Measurements from ENCODE around the gene ZNF91.
"Not testable (repeated sequence)": the region's sequence is repeated elsewhere in the genome, so short reads cannot be mapped to it uniquely, and the experiment has no call there.

ZNF91 gene

DNA sequence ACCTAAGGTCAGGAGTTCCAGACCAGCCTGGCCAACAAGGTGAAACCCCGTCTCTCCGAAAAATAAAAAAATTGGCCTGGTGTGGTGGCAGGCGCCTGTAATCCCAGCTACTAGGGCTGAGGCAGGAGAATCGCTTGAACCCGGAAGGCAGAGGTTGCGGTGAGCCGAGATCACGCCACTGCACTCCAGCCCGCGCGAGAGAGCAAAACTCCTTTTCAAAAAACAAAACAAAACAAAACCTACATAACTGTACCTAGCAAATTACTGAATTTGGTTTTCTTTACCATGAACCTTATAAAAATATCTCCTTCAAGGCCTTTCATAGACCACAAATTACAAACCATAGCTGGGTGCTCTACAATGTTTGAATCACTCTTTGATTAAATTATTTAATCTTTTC is 760 bp downstream of the ZNF91 start:
- peak; percentile 36 for DNase-seq

DNA sequence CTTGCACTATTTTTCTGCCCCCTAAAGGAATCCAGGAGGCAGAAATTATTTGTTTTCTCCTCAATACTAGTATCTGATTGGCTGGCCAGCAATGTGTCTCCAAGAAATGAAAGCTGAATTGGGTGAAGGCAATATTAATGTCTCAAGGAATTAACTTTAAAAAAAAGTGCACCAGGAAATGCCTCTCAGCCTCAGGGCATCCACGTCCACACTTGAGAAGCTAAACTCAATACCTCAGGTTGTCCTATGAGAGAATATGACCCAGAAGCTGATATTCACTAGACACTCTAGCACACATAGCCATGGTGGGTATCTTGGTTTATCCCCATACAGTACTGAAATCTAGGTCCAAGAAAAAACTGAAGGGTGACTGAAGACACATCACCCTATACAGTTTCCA is 2.1 kb downstream of the ZNF91 start:
- no peak for DNase-seq

DNA sequence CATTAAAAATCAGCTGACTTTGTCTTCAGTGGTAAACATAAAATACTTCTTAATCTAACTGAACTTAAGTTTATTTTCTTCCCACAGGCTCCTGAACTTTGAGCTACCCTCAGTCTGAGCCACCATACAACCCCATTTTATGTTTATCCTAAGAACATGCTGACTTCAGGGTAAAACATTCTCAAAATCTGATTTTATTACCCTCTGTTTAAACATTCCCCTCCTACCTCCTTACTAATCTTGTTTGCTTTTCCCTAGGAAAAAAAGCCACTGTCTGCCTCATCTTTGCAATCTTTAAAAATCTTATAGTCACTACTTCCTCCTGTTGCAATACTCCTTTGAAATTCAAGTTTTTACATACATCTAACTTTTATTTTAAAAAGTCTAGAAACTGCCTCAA is 4.0 kb downstream of the ZNF91 start:
- no peak for DNase-seq

DNA sequence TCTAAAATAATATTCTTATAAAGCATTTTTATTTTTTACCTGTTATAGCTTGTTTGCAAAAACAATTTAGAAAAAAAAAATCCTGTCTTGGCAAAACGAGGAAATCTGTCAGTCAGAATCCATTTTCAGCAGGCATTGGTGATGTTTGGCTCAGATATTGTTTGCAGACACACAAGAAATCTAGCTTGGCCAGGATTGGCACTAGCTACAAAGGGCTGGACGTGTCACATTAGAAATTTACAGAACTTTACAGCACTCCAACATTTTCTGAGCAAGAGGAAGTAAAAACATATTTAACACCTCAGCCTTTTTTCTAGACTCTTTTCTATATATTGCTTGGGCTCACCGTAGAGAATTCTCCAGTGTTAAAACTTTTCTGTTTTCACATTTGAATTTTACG is 9.9 kb downstream of the ZNF91 start:
- DNase-seq = no peak

DNA sequence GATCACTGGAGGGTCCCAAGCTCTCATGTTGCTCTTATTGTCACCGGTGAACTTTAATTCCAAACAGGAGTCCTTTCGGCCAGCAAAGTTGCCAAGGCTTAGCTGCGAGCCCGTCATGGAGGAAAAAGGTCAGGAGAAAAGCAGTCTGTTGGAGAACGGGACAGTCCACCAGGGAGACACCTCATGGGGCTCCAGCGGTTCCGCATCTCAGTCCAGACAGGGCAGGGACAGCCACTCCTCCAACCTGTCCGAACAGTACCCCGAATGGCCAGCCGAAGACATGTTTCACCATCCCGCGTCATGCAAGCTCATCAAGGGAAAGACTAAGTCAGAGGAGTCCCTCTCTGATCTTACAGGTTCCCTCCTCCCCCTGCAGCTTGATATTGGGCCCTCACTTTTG is 10.4 kb downstream of the ZNF91 start:
- DNase-seq = no peak

DNA sequence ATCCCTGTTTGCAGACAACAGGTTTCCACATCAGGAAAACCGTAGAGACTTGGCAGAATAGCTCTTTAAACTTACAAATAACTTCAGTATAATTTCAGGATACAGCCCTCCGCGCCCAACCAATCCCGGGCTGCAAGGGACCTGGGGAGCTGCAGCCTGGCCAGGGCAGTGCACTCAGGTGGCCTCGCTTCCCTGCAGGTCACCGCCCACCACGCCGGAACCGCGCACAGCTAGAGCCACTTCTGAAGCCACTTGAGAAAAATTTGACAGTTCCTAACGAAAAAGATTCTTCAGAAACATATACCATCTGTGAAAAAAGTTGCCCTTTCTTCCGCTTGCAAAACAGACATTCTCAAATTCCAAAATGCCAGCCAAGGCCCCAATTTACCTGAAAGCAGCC is 11.1 kb downstream of the ZNF91 start:
- no peak for DNase-seq

DNA sequence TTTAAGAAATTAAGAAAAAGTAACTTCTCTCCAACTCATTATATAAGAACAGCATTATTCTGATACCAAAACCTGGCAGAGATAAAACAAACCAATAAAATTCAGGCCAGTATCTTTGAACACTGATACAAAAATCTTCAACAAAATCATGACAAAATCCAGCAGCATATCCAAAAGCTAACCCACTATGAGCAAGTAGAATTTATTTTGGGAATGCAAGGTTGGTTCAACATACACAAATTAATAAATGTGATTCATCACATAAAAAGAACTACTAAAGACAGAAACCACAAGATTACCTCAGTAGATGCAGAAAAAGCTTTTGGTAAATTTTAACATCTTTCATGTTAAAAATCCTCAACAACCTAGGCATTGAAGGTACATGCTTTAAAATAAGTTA is 12.3 kb downstream of the ZNF91 start:
- DNase-seq = no peak

DNA sequence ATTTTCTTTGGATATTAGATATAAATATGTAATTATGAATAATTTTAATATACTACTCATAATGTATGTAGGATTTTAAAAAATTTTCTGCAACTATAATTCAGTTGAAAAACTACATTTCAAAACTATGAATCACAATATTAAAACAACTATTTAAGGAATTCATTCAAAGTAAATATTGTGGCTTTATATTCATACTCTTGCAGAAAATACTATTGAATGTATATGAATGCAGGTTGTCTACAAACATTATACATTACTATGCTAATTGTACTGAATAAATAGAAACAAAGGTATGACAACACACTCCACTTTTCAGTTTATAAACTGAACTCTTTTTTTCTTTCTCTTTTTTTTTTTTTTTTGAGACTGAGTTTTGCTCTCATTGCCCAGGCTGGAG is 14.2 kb downstream of the ZNF91 start:
- DNase-seq = no peak

DNA sequence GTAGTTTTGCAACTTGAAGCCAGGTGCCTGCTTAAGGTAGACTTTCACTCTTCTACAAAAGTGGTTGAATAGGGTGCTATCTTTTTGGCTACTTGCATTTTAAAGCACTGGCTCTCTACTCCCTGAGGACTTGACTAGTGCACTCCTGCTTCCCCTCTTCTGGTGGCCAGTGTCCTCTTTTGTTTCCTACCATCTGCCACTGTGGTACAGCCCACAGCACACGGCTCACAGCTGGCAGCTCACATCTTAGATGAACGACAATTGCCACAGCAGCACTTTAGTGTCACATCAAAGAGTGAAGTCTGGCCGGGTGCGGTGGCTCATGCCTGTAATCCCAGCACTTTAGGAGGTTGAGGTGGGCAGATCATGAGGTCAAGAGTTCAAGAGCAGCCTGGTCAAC is 15.6 kb downstream of the ZNF91 start:
- DNase-seq = not testable (repeated sequence)

DNA sequence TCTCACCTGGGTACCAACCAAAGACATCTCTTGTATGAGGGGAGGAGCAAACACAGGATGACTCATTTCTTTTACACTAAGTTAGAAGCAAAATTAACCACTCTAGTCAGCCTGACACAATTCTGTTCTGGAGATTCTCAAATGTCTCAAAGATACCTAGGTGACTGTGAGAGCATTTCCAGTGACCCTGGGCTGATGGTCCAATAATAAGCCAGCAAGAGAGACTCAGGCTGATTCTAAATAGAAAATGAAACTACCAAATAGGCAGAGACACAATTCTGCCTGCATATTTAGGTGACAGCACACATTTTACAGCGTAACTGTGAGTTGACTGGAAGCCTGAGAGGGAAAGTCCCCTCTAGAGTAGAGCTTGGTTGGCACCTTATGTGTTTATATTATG is 16.3 kb downstream of the ZNF91 start:
- no peak for DNase-seq

DNA sequence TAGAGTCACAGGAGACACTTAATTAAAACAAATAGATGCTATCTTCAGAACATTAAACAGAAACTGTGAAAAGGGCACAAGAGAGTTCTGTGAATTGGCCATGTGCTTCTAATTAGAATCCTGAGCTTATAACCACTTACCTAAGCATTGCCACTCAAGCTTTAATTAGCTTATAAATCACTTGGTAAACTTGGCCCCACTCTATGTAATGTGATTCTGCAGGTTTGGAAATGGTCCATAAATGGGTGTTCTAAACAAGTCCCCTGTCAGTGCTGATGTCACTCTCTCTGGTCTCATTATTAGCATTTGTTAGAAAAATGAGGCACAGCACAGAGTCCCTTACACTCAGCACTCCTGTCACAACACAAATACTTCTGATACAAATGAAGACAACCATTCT is 18.0 kb downstream of the ZNF91 start:
- DNase-seq = no peak

DNA sequence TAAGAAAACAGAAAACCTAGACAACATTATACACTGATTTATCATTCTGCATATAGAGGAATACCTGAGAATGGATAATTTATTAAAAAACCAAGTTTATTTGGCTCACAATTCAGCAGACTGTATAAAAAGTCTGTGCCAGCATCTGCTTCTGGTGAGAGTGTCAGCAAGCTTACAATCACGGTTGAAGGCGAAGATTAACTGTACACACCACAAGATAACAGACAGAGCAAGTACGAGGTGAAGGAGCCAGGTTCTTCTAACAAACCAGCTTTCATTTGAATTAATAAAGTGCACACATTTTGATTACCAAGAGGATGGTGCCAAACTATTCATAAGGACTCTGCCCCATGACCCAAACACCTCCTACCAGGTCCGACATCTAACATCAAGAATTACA is 28.8 kb downstream of the ZNF91 start:
- DNase-seq = no peak

DNA sequence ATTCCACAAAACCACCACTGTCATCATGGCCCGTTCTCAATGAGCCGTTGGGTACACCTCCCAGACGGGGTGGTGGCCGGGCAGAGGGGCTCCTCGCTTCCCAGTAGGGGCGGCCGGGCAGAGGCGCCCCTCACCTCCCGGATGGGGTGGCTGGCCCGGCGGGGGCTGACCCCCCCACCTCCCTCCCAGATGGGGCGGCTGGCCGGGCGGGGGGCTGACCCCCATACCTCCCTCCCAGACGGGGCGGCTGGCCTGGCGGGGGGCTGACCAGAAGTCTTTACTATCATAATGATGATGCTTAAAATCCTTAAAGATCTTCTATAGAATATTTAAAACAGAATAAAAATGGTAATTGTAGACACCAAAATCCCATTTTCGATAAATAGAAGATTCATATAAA is 29.2 kb downstream of the ZNF91 start:
- DNase-seq = not testable (repeated sequence)

DNA sequence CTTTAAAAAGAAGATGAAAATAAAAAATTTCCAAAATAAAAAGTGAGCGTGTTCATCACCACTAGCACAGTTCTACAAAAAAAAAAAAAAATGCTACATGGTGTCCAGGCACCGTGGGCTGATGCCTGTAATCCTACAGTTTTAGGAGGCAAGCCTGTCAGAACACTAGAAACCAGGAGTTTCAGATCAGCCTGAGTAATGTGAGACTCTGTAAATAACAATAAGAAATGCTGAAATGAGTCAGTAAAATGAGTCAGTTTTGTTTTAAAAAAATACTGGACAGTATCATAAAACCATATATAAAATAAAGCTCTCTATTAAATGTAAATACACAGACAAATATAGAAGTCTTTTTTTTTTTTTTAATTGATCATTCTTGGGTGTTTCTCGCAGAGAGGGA is 30.0 kb downstream of the ZNF91 start:
- DNase-seq = no peak

DNA sequence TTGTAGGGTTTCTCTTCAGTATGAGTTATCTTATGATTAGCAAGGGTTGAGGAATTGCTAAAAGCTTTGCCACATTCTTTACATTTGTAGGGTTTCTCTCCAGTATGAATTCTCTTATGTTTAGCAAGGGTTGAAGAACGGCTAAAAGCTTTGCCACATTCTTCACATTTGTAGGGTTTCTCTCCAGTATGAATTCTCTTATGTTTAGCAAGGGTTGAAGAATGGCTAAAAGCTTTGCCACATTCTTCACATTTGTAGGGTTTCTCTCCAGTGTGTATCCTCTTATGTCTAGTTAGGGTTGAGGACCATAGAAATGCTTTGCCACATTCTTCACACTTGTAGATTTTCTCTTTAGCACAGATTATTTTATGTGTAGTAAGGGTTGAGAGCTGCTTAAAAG is 33.4 kb downstream of the ZNF91 start:
- not testable (repeated sequence) for DNase-seq

DNA sequence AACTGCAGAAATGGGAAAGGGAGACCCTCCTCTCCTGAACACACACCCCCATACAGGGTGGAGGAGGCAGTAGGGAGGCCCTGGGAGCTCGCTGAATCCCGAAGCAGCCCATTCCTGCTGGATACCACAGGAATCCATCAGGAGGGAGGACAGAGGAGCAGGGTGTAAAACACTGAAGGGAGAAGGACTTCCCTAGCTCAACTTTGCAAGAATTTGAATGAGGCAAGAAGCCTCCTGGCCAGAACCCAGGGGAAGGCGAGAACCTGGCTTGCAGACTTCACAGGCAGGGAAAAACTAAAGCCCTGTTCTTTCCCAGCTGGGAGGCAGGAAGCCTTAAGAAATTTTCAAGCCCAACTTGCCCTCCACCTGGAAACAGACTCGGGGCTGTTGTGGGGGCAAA is 43.5 kb downstream of the ZNF91 start:
- DNase-seq = no peak

DNA sequence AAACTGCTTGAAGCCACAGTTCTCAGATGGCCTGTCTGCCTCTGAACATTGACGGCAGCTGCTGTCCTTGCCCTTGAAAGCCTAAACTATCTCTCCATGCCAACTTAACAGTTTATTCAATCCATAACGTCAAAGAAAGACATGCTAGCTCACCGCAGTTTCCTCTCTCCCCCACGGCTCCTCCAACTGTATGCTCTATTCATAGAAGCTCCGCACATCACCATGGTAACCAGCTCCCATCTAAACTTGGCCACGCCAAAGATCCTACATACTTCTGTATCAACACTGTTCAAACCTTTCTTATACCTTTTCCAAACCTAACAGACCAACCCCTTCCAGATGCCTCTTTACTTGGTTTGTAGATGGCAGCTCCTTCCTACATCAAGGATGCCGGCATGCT is 48.6 kb downstream of the ZNF91 start:
- DNase-seq = no peak

DNA sequence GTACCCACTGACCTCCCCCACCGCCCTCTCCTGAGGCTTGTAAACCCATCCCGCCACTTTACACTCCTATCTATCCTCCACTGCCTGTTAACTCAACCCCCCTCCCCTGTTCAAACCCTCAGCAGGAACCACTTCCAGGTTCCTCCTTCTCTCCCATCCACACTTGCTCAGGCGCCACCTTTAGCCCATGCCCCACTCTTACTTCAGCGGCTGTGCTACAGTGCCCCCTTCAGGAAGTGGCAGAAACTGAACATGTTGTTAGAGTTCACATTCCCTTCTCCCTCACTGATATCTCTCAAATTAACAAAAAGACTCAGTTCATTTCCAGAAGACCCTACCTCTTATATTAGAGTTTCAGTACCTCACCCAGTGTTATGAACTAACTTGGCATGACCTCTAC is 49.4 kb downstream of the ZNF91 start:
- no peak for DNase-seq

DNA sequence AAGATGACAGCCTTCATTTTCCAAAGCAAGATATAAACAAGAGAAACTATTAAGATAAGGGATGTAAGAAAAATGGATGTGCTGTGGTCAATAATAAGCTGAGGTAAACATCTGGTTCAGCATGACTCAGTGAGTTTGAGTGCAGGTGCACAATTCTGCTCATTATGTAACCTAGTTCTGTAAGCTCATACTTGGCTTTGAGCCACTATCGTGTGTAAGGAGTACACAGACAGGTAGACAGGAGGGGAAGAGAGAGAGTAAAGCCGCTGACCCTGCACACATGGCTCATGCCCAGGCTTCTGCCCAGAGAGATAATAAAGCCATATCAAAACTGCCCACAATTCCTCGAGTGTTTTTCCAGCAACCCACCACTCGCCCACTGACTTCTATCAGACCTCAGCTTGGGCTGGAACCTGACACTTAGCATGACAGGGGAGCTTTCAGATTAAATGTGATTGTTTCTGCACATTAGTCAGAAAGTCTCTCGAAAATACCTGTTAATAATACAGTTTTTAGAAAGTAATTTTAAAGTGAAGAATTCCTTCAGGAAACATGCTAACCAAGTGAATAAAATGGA is 51.7 kb downstream of the ZNF91 start:
- DNase-seq = no peak

DNA sequence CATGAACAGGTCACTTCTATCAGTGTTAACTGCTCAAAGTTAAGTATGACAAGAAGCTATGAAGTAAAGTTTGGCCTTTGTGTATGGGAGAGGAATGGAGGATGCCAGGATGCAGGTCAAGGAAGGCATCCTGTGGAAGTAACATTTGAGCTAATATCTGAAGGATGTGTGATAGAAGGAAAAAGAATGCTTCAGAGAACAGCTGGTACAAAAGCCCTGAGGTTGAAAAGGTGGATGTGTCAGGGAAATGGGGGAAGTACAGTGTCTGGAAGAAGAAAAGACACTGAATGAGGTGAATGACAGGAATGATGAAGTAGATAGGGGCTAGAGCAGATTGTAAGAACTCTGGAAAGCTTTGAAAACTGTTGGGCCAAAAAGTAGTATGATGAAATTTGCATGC is 67.1 kb downstream of the ZNF91 start:
- DNase-seq = no peak

DNA sequence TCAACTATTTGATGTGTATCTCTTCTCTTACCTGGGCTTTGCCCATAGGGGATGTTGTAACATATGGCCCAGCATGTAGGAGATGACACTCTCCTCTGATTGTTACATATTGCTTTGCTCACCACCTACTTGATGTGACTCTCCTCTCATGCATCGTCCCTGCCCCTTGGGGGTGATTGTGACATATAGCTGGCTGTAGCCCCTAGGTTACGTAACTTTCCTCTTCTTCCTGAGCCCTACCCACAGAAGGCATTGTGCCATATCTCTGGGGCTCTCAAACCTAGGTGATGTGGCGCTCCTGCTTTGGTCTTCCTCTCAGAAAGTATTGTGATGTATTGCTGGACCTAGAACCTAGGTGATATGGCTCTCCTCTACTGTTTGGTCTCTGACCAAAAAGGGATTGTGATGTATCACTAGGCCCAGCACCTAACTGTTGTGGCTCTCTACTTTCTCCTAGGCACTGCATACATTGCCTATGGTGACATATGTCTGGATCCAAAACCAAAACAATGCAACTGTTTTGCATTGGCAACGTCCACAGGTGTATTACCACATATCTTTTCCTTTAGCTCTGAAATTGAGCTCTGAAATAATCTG is 73.2 kb downstream of the ZNF91 start:
- DNase-seq = no peak

DNA sequence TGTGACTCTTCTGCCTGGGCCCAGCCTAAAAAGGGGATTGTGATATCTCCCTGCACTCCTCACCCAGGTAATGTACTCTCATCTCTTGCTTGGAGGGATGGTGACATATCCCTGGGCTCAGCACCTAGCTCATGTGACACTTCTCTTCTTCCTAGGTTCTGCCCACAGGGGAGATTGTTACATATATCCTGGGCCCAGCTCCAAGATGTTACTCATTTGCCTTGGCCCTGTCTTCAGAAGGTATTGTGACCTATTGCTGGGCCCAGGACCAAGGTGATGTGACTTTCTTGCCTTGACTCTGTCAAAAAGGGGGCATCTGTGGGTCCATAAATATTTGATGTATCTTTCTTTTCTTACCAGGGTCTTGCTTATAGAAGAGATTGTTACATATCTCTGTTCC is 73.9 kb downstream of the ZNF91 start:
- DNase-seq = not testable (repeated sequence)

DNA sequence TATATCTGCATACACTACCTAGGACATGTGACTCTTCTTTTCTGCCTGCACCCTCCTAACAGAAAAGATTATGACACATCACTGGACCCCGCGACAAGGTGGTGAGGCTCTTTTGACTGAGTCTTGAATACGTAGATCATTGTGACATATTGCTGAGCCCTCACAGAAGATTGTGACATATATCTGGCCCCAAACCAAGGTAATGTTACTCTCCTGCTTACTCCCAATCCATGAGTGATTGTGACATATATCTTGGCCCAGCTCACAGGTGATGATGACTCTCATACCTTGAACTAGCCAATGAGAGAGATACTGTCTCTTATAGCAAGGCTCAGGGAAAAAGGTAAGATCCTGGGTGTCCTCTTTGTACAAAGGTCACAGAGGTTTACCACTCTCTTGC is 75.7 kb downstream of the ZNF91 start:
- DNase-seq = not testable (repeated sequence)

DNA sequence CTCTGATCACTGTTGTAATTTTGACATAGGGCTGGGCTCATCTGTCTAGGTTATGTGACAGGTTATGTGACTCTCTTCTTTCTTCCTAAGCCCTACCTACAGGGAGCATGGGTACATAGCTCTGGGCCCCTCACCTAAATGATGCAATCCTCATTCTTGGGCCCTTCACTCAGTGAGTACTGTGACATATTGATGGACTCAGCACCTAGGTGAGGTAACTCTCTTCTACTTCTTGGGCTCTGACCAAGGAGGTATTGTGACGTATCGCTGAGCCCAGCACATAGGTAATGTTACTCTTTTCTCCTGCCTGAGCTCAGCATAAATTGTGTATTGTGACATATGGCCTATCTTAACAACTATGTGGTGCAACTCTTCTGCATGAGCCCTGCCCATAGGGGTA is 76.3 kb downstream of the ZNF91 start:
- DNase-seq = not testable (repeated sequence)

DNA sequence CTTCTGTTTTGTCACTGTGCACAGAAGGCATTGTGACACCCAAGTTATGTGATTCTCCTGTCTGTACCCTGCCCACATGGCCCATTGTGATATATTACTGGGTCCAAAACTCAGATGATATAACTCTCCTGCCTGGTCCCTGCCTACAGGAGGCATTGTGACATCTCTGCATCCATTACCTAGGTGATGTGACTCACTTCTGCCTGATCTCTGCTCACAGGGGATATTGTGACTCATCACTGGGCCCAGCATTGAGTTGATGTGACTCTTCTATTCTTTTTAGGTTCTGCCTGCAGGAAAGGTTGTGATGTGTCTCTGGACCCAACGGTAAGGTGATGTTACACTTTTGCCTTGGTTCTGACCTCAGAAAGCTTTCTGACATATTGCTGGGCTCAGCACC is 77.1 kb downstream of the ZNF91 start:
- DNase-seq = no peak

DNA sequence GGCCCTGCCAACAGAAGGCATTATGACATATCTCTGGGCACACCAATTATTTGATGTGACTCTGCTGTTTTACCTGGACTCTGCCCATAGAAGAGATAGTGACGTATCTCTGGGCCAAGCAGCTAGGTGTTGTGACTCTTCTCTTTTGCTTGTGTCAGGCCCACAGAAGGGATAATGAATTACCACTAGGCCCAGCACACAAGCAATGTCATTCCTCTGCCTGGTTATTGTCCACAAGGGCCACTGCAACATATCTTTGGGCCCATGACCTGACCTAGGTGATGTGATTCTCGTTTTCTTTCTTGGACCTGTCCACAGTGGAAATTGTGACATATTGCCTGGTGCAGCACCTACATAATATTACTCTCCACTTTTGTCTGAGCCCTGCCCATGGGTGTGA is 80.0 kb downstream of the ZNF91 start:
- no peak for DNase-seq
